ENCODE data around the gene ANKRD55. TPM values are rescaled to one million over a fixed set of nuclear protein-coding genes. Genes with fewer than 3 reads are reported as not detected.
A peak's percentile ranks its signal among the peaks of the same experiment; 100 is the strongest.
"Not testable (repeated sequence)": the region's sequence is repeated elsewhere in the genome, so short reads cannot be mapped to it uniquely, and the experiment has no call there.

ANKRD55 gene
- total RNA-seq, 1 donor from 2014 or later, result not detected

DNA sequence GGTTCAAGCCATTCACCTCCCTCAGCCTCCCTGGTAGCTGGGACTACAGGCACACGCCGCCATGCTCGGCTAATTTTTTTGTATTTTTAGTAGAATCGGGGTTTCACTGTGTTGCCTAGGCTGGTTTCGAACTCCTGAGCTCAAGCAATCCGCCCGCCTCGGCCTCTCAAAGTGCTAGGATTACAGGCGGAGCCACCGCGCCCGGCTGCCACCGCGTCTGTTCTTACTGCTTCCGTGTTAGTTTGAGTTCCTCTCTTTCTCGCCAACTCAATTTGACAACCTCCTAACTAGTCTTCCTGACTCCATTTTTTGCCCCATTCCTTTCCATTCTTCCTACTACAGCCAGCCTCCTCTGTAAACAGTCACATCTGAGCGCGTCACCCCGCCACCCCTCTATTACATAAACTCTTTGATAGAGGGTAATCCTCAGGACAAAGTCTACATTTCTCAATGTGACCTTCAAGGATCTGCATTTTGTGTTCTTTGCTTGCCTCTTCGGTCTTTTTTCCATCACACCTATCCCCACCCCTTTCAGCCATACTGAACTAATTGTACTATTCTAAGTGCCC lies 149.8 kb downstream of the ANKRD55 start:
- DNase-seq (ENCODE audit: low read depth), result no peak

- not testable (repeated sequence) for DNase-seq (ENCODE audit: low read depth)
Measured at GRCh38 chr5:56081053-56081642, 152.0 kb downstream of the ANKRD55 start.

DNA sequence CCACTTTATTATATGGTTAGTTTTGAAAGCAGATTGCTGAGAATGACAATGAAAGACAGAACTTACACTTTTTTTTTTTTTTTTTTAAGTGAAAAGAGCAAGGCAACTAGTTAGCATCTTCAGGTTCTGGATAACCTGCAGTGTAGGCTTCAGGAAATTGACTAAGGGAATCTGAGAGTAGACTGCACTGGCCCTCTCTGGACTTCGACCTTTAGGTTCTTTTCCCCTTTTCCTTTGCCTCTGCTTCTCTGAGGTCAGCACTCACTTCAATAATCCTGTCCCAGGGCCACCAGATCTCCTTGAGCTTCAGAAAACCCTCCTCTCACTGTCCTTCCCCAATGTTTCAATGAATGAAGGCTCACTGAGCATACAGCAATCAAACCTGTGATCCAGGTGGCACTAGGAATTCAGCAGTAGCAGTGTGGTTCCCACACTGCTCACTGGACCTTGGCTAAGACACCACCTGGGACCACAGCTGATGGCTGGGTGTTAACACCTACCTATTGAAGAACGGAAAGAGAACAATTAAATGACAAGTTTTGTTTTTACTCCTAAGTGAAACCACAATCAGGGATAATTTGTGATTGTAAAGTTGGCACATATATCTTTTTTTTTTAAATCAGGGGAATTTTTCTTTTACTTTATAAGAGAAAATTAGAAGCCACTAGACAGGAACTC lies 152.6 kb downstream of the ANKRD55 start:
- no peak for DNase-seq (ENCODE audit: low read depth)

- not testable (repeated sequence) for DNase-seq (ENCODE audit: low read depth)
Measured at GRCh38 chr5:56079157-56079500, 154.0 kb downstream of the ANKRD55 start.

GRCh38 chr5:56078278-56079156 lies 154.6 kb downstream of the ANKRD55 start:
- DNase-seq (ENCODE audit: low read depth), result no peak

GRCh38 chr5:56077796-56078233 lies 155.3 kb downstream of the ANKRD55 start:
- DNase-seq (ENCODE audit: low read depth), result no peak

GRCh38 chr5:56076486-56076885 lies 156.6 kb downstream of the ANKRD55 start:
- DNase-seq (ENCODE audit: low read depth), result no peak

- no peak for DNase-seq (ENCODE audit: low read depth)
Measured at GRCh38 chr5:56075361-56075760, 157.8 kb downstream of the ANKRD55 start.

DNA sequence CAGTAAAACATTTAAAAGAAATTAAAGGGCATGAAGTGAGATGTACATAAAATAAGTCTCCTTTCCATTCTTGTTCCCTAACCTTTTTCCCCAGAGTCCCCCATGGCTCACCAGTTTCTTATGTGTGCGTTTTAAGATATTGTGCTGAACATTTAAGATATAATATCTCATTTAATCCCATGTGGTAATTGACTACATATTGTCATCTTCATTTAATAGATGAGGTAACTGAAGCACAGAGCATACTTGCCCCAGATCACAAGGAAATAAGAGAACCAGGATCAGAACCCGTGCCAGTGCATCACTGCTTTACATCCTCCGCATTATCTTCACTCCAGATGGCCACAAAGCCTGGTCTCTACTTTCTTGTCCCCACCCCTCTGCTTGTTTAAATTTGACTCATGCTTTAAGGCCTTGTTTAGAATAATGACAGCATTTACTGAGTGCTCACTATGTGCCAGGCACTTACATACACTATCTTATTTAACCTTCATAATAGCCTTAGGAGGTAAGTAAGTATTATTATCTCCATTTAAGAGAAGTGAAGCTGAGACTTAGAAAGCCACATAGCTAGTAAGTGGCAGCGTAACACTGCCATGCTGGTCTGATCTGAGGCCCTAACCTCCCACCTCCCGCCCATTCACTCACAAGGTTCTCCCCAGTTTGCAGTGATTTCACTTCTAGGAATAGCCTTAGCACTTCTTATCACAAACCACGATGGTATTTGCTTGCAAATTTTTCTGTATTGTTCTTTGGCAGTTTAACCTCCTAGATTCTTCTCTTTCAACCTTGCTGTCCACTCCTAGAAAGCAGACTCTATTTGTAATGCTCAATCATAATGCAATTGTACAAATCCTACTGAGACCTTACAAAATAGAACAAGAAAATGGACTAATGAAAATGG lies 160.0 kb downstream of the ANKRD55 start:
- DNase-seq (ENCODE audit: low read depth), result no peak

DNA sequence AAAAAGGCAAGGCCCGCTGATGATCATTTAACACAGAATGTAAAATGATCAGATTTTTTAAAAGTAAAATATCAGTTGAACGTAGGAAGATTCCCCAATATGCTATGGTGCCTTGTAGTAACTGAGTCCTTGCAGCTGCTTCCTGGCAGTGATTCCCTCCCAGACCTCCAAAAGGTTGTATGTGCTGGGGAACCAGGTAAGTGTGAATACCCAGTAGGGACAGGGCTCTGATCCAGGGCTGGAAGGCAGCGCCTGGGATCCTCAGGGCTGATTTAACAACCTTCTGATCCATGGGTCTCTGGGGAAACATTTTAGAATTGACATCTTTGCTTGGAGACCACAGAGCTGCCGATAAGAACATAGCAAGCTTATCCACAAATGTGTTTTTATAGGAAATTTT lies 161.7 kb downstream of the ANKRD55 start:
- no peak for DNase-seq (ENCODE audit: low read depth)

GRCh38 chr5:56070851-56071465 lies 162.2 kb downstream of the ANKRD55 start:
- DNase-seq (ENCODE audit: low read depth), result peak; percentile 18

- DNase-seq (ENCODE audit: low read depth), result no peak
Measured at GRCh38 chr5:56069652-56070226, 163.4 kb downstream of the ANKRD55 start.

DNA sequence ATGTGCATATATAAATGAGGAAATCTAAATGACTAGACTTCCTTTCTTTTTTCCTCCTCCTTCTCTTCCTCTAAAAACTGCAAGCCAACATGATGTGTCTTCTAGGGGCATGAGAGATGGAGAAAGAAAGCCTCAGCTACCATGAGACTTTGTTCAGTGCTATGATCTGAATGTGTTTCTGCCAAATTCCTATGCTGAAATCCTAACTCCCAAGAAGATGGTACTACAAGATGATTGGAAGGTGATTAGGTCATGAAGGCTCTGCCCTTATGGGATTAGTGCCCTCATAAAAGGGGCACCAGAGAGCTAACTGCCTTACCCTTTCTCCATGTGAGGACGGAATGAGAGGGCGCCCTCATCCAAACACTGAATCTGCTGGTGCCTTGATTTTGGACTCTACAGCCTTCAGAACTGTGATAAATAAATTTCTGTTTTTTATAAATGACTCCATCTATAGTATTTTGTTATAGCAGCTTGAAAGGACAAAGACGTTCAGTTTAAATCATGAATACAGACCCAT lies 166.1 kb downstream of the ANKRD55 start:
- no peak for DNase-seq (ENCODE audit: low read depth)

- DNase-seq (ENCODE audit: low read depth), result no peak
Measured at GRCh38 chr5:56064984-56065383, 168.1 kb downstream of the ANKRD55 start.

DNA sequence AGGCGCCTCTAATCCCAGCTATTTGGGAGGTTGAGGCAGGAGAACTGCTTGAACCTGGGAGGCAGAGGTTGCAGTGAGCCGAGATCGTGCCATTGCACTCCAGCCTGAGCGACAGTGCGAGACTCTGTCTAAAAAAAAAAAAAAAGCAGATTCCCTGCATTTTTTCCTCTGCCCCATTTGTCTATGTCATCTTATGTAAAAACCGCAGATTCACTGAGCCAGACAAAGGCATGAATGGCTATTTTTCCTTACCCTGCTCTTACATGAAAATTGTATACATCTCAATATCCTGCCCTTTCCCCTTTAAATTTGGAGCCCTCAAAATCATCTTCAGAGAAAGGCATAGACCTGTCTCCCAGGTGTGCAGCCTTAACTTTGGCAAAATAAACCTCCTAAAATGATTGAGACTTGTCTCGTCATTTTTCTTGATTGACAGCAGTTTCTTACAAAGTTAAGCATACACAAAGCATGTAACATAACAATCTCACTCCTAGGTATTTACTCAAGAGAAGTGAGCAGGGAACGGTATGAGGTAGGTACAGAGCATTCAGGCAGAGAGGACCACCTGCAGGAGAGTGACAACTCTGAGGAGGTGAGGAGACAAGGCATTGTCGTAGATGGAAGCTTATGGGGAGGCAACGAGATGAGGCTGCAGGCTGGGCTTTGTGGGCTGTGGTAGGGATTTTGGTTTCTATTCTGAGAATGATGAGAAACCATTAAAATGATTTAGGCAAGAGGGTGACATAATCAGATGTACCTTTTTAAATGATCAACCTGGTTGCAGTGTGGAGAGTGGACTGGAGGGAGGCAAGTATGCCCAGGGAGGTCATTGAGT lies 172.6 kb downstream of the ANKRD55 start:
- DNase-seq (ENCODE audit: low read depth), result no peak

GRCh38 chr5:56059854-56060253 lies 173.3 kb downstream of the ANKRD55 start:
- no peak for DNase-seq (ENCODE audit: low read depth)

GRCh38 chr5:56056875-56057274 lies 176.3 kb downstream of the ANKRD55 start:
- DNase-seq (ENCODE audit: low read depth), result no peak

GRCh38 chr5:56055859-56056258 lies 177.3 kb downstream of the ANKRD55 start:
- DNase-seq (ENCODE audit: low read depth), result no peak

DNA sequence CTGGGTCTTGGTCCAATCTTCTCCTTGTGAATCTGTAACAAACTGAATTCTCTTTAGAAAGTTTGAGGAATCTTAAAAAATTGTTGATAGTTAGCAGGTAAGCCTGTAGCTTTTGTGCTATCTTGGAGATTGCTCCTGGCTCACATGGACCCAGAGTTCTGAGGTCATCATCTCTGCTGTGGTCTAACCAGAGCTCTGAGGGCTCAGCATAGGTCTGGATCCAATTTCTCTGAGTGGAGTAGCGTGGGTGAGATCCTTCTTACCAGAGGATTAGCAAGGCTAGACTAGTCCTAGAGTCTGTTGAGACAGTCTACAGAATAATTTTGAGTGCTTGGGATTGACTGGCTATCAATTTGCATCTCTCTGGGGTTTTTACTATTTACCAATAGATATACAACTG lies 177.8 kb downstream of the ANKRD55 start:
- DNase-seq (ENCODE audit: low read depth), result peak; percentile 75
